GM12878 (cell line): ENCODE results near the gene TEX10.
"Not testable (repeated sequence)": the region's sequence is repeated elsewhere in the genome, so short reads cannot be mapped to it uniquely, and the experiment has no call there.

Source experiments
- CBFB ChIP-seq: IDR thresholded peaks from 2 replicates; pipeline ENCODE4 v1.6.1; 2016; ENCODE audit warnings: antibody characterized with exemption, low read depth
- POLR2AphosphoS5 ChIP-seq: IDR thresholded peaks from 2 replicates; pipeline ENCODE4 v1.6.1; 2011; ENCODE audit warnings: mild to moderate bottlenecking, low read length, inconsistent platforms
- ZZZ3 ChIP-seq: IDR thresholded peaks from 2 replicates; pipeline ENCODE4 v1.6.1; 2011; ENCODE audit warnings: low read depth; ENCODE audit not compliant: control insufficient read depth, insufficient read length
- TF ChIP-seq, protein P1 (sequence below): IDR thresholded peaks from 2 replicates; pipeline ENCODE4 v1.6.1; 2012; ENCODE audit warnings: mild to moderate bottlenecking, low read depth, low read length
- TF ChIP-seq, protein P2 (sequence below), 3 experiments: IDR thresholded peaks in 2 of 3; conservative IDR thresholded peaks in 1 of 3; 2 replicates each; pipeline ENCODE4 v1.5.1; 2011; ENCODE audit warnings: low read depth in 3 of 3, low read length in 3 of 3, mild to moderate bottlenecking in 3 of 3, control low read depth in 2 of 3, moderate library complexity in 2 of 3, inconsistent platforms in 1 of 3, mixed read lengths in 1 of 3; ENCODE audit not compliant: control insufficient read depth in 2 of 3, insufficient read depth in 1 of 3; ENCODE audit errors: extremely low read depth in 1 of 3

- TF ChIP-seq CBFB, ZZZ3, POLR2AphosphoS5: not testable (repeated sequence)
- TF ChIP-seq, protein P1, sequence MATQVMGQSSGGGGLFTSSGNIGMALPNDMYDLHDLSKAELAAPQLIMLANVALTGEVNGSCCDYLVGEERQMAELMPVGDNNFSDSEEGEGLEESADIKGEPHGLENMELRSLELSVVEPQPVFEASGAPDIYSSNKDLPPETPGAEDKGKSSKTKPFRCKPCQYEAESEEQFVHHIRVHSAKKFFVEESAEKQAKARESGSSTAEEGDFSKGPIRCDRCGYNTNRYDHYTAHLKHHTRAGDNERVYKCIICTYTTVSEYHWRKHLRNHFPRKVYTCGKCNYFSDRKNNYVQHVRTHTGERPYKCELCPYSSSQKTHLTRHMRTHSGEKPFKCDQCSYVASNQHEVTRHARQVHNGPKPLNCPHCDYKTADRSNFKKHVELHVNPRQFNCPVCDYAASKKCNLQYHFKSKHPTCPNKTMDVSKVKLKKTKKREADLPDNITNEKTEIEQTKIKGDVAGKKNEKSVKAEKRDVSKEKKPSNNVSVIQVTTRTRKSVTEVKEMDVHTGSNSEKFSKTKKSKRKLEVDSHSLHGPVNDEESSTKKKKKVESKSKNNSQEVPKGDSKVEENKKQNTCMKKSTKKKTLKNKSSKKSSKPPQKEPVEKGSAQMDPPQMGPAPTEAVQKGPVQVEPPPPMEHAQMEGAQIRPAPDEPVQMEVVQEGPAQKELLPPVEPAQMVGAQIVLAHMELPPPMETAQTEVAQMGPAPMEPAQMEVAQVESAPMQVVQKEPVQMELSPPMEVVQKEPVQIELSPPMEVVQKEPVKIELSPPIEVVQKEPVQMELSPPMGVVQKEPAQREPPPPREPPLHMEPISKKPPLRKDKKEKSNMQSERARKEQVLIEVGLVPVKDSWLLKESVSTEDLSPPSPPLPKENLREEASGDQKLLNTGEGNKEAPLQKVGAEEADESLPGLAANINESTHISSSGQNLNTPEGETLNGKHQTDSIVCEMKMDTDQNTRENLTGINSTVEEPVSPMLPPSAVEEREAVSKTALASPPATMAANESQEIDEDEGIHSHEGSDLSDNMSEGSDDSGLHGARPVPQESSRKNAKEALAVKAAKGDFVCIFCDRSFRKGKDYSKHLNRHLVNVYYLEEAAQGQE: not testable (repeated sequence)
- TF ChIP-seq, protein P2, sequence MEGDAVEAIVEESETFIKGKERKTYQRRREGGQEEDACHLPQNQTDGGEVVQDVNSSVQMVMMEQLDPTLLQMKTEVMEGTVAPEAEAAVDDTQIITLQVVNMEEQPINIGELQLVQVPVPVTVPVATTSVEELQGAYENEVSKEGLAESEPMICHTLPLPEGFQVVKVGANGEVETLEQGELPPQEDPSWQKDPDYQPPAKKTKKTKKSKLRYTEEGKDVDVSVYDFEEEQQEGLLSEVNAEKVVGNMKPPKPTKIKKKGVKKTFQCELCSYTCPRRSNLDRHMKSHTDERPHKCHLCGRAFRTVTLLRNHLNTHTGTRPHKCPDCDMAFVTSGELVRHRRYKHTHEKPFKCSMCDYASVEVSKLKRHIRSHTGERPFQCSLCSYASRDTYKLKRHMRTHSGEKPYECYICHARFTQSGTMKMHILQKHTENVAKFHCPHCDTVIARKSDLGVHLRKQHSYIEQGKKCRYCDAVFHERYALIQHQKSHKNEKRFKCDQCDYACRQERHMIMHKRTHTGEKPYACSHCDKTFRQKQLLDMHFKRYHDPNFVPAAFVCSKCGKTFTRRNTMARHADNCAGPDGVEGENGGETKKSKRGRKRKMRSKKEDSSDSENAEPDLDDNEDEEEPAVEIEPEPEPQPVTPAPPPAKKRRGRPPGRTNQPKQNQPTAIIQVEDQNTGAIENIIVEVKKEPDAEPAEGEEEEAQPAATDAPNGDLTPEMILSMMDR (IDR thresholded peaks at IDR 0.05 in 2 of 3, conservative IDR thresholded peaks at IDR 0.05 in 1 of 3; ENCODE audit: control insufficient read depth in 2 of 3, extremely low read depth in 1 of 3, insufficient read depth in 1 of 3, low read depth in 3 of 3, low read length in 3 of 3): not testable (repeated sequence)
Measured at GRCh38 chr9:100392989-100393388, 40.2 kb upstream of the TEX10 start.
